Mesothelial cell of epicardium (in vitro differentiated cells): ENCODE measurements around the gene SEPTIN8. TPM values are rescaled to one million over a fixed set of nuclear protein-coding genes. Genes with fewer than 3 reads are reported as not detected.
A peak's percentile ranks its signal among the peaks of the same experiment; 100 is the strongest.

Experiments
- DNase-seq, 2 experiments: peaks; one replicate each; pipeline ENCODE4 v3.0.0; 2021; ENCODE audit warnings: low spot score in 2 of 2; ENCODE audit not compliant: unreplicated experiment in 2 of 2
- H3K27ac Mint-ChIP-seq: 2 replicates; pipeline ENCODE4 v1.8.0; 2021; ENCODE audit warnings: mixed read lengths
- H3K27me3 Mint-ChIP-seq: 2 replicates; pipeline ENCODE4 v1.8.0; 2021; ENCODE audit warnings: low read depth, mixed read lengths
- H3K36me3 Mint-ChIP-seq: 2 replicates; pipeline ENCODE4 v1.8.0; 2021; ENCODE audit warnings: mixed read lengths
- H3K4me1 Mint-ChIP-seq: 2 replicates; pipeline ENCODE4 v1.8.0; 2021; ENCODE audit warnings: mixed read lengths
- H3K4me3 Mint-ChIP-seq: 2 replicates; pipeline ENCODE4 v1.8.0; 2021; ENCODE audit warnings: mild to moderate bottlenecking, moderate library complexity, mixed read lengths
- H3K9me3 Mint-ChIP-seq: 2 replicates; pipeline ENCODE4 v1.8.0; 2021; ENCODE audit warnings: mixed read lengths
- total RNA-seq: library from RNA; stranded (reverse); gene quantifications from 3 replicates; pipeline ENCODE4 v1.2.1, GENCODE V29; 2021
- TF ChIP-seq, protein P1 (sequence below): fragments of 200-600 bp; sonication (generic); IDR thresholded peaks from one replicate; pipeline ENCODE4 v1.5.0; 2021; ENCODE audit warnings: antibody characterized with exemption; ENCODE audit not compliant: unreplicated experiment

SEPTIN8 gene
- total RNA-seq, 1 donor from 2014 or later, result 58.9 TPM

DNA sequence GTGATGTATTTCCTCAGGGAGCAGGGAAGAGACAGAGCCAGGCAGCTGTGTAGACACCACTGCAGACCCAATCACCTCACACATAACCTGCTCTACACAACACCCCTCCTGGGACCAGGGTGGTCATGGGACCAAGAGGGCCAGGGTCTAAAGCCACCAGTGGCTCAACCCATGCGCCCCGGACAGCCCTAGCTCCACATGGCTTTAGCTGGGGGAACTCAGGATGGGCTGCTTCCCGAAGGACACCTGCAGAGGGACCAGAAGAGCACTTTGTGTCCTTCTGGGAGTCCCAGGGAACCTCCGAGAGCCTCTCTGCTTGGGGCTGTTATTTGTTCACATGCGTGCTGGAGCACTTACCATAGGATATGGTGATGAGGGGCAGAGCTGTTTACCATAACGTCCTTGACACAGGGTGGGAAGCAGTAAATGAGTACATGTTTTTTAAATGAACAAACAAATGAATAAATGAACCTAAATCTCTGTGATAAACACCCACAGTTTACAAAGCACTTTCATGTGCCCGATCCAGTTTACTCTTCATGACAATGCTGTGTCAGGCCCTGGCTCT lies 12.3 kb downstream of the SEPTIN8 start:
- Mint-ChIP-seq H3K27ac (no peak overlapping the region), H3K27me3 (no peaks in the 10 kb centered on the region)
- peak in 1 of 2 experiments; percentile 34 for DNase-seq

DNA sequence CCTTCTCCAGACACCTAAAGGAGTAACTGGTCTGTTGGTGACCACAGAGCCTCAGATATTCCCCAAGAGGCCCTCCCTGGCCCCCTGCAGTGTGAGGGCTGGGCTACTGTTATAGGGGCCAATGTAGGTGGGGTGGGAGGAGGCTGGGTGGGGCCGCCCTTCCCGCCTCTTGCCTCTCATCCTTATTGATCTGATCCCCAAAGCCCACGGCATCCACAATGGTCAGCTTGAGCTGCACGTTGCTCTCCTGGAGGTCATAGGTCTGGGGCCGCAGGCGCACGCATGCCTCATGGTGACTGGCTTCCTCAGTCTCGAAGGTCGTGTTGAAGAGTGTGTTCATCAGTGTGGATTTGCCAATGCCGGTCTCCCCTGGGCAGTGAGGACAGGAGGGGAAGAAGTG lies 13.0 kb downstream of the SEPTIN8 start:
- H3K4me1 Mint-ChIP-seq, result peaks cover 2% of the 10 kb centered on the region
- TF ChIP-seq, protein P1, sequence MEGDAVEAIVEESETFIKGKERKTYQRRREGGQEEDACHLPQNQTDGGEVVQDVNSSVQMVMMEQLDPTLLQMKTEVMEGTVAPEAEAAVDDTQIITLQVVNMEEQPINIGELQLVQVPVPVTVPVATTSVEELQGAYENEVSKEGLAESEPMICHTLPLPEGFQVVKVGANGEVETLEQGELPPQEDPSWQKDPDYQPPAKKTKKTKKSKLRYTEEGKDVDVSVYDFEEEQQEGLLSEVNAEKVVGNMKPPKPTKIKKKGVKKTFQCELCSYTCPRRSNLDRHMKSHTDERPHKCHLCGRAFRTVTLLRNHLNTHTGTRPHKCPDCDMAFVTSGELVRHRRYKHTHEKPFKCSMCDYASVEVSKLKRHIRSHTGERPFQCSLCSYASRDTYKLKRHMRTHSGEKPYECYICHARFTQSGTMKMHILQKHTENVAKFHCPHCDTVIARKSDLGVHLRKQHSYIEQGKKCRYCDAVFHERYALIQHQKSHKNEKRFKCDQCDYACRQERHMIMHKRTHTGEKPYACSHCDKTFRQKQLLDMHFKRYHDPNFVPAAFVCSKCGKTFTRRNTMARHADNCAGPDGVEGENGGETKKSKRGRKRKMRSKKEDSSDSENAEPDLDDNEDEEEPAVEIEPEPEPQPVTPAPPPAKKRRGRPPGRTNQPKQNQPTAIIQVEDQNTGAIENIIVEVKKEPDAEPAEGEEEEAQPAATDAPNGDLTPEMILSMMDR, result no peak
- DNase-seq, result no peak
- H3K27ac Mint-ChIP-seq, result no peak overlapping the region
- H3K4me3 Mint-ChIP-seq, result no peak overlapping the region
- H3K9me3 Mint-ChIP-seq, result no peaks in the 10 kb centered on the region
- H3K36me3 Mint-ChIP-seq, result peaks cover 22% of the 10 kb centered on the region
- no peaks in the 10 kb centered on the region for H3K27me3 Mint-ChIP-seq

More for the DNA sequence above, 12.3 kb downstream of the SEPTIN8 start:
- no peaks in the 10 kb centered on the region for H3K9me3 Mint-ChIP-seq
- H3K4me1 Mint-ChIP-seq, result no peaks in the 10 kb centered on the region
- H3K4me3 Mint-ChIP-seq, result no peak overlapping the region
- peaks cover 22% of the 10 kb centered on the region for H3K36me3 Mint-ChIP-seq
- TF ChIP-seq, protein P1, result no peak

DNA sequence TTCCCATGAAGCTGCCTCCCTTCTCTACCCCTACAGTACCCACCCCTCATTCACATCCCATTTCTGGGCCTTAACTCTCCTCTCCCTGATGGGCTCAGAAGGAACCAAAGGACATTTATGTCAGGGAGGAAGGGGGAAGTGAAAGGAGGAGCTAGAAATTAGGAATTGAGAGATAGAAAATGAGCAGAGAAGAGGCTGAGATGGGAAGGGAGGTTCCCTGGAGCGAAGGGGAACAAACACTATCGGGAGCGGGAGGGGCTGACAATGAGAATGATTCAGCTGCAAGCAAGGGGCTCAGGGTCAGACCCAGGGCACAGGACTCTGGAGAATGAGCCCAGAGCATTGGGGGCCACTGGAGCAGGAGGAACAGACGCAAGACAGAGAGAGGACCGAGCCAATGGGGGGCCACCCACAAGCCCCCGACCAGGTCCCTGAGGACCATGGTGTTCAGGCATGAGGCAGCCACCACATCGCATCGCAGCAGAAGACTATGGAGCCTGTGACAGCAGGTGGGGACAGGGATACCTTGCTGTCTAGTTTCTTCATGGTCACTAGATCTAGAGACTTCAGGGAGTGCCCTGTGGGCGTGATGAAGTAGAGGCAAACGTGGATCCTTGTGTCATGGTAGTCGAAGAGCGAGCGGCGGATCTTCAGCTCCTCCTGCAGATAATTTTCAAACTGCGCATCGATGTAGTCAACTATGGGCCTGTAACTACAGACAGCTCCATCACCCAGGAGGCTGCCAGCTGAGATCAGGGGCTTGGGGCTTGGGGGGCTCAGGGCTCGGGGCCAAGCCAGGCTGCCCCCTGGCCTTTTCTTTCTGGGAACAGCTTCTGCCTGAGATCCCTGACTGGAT lies 13.6 kb downstream of the SEPTIN8 start:
- no peak overlapping the region for H3K27ac Mint-ChIP-seq
- DNase-seq, result no peak
- H3K9me3 Mint-ChIP-seq, result no peaks in the 10 kb centered on the region
- no peak overlapping the region for H3K4me3 Mint-ChIP-seq
- peaks cover 6% of the 10 kb centered on the region for H3K4me1 Mint-ChIP-seq
- H3K27me3 Mint-ChIP-seq, result no peaks in the 10 kb centered on the region
- TF ChIP-seq, protein P1, result no peak
- H3K36me3 Mint-ChIP-seq, result peaks cover 26% of the 10 kb centered on the region

DNA sequence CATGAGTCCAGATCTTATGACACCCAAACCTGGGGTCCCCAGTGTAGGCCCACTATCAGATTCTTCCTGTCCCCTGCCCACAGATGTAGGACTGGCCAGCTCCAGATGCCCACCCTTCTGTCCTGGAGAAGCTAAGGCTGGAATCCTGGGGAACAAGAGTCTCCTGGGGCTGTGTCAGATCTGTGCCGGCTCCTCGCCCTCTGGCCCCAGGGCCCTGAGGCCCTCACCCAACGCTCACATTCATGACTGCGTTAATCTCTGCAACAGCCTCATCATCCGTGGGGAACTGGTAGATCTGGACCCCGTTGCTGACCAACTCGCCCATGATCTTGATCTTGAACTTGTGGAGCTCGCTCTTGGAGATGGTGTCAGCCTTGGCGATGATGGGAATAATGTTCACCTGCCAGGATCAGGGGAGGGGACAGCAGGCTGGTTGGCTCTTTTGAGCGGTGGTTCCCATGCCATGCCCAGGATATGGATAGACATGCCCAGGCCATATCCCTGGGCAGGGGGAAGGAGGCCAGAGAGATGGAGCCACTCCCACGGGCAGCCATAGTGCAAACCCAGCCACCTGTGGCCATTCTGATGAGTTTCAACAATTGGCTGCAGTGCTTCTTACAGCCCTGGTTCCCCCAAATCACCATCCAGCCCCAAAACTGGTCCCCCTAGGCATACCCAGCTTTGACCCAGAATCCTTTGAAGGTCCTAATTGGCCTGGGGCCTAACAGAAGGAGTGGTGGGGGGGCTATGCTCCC lies 14.6 kb downstream of the SEPTIN8 start:
- no peak for DNase-seq
- Mint-ChIP-seq H3K36me3 (peaks cover 26% of the 10 kb centered on the region), H3K4me1 (peaks cover 6% of the 10 kb centered on the region), H3K27ac (no peak overlapping the region), H3K9me3 (no peaks in the 10 kb centered on the region), H3K4me3 (no peak overlapping the region), H3K27me3 (no peaks in the 10 kb centered on the region)
- TF ChIP-seq, protein P1, result no peak

DNA sequence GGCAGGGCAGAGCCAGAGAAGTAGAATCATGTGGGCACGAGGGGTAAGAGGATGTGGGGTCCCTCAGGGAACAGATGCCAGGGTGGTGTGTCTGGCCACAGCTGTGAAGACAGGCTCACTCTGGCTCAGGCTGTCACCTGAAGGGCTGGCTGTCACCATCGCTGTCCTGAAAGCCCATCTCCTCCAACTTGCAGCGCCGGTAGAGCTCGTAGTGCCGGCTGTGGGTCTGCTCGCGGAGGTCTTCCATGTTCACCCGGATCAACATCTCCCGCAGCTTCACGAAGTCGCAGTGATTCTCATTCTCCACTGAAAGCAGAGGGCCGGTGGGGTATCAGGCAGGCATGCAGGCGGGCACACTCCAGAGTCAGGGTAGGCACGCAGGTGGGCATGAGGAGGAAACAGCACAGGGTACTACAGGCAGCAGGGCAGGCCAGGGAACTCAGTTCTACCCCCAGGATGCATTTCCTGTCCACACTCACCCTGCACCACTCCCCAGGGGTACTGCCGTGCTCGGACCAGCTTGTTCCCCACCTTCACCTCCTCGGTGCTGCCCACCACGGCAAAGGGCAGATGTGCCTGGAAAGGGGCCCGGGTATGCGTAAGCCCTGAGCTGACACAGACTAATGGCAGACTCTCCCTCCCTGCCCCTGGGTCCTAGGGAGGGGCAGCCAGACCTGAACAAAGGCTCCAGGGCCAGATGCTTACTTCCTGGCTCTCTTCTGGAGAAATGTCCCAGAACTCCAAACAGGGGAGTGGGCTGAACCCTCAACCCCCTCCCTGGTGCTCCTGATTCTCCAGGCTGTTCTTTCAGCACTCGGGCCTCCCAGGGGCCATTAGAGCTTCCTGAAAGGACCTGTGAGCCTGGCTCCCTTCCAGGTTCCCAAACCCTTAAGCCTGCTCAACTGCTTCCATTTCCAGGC lies 15.5 kb downstream of the SEPTIN8 start:
- no peaks in the 10 kb centered on the region for H3K9me3 Mint-ChIP-seq
- H3K4me1 Mint-ChIP-seq, result peaks cover 6% of the 10 kb centered on the region
- no peak overlapping the region for H3K27ac Mint-ChIP-seq
- no peak overlapping the region for H3K4me3 Mint-ChIP-seq
- H3K27me3 Mint-ChIP-seq, result no peaks in the 10 kb centered on the region
- TF ChIP-seq, protein P1, result no peak
- H3K36me3 Mint-ChIP-seq, result peaks cover 27% of the 10 kb centered on the region
- DNase-seq, result no peak
